Vagina (tissue), 2 donors: ENCODE results near the gene DUSP5.

Experiments used
- POLR2AphosphoS5 ChIP-seq, 2 donors: sonication (generic); formaldehyde crosslinking; IDR thresholded peaks; one replicate each; pipeline ENCODE4 v1.9.0; 2017; ENCODE audit warnings: antibody characterized with exemption in 2 of 2, mild to moderate bottlenecking in 2 of 2, low read depth in 1 of 2; ENCODE audit not compliant: insufficient read depth in 1 of 2
- TF ChIP-seq, protein P1 (sequence below), 3 experiments: fragments of 450-650 bp in 2 of 3; fragments of 200-600 bp in 1 of 3; sonication (generic) in 1 of 3; IDR thresholded peaks; one replicate each; pipeline ENCODE4 v1.5.1; 2017 to 2019; ENCODE audit warnings: antibody characterized with exemption in 3 of 3, mild to moderate bottlenecking in 2 of 3, moderate library complexity in 2 of 3

DNA sequence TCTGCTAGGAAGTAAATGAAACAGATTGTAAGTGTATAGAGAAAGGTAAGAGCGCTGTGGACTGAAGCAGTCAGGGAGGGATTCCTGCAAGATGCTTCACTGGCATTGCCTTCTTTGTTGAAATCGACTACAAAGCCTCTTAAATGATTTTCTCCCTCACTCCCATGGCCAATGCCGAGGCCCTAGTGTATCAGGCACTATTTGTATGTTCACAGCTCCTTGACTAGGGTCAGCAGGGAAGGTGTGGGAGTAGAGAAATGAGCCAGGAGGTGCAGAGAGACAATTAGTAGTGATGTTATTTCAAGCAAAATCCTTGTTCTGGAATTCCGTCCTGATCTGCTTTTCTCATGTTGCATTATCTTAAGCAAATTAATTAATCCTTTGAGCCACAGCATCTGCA, 22.9 kb upstream of the DUSP5 start:
- TF ChIP-seq, protein P1, sequence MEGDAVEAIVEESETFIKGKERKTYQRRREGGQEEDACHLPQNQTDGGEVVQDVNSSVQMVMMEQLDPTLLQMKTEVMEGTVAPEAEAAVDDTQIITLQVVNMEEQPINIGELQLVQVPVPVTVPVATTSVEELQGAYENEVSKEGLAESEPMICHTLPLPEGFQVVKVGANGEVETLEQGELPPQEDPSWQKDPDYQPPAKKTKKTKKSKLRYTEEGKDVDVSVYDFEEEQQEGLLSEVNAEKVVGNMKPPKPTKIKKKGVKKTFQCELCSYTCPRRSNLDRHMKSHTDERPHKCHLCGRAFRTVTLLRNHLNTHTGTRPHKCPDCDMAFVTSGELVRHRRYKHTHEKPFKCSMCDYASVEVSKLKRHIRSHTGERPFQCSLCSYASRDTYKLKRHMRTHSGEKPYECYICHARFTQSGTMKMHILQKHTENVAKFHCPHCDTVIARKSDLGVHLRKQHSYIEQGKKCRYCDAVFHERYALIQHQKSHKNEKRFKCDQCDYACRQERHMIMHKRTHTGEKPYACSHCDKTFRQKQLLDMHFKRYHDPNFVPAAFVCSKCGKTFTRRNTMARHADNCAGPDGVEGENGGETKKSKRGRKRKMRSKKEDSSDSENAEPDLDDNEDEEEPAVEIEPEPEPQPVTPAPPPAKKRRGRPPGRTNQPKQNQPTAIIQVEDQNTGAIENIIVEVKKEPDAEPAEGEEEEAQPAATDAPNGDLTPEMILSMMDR (IDR thresholded peaks at IDR 0.05), result no peak
- TF ChIP-seq POLR2AphosphoS5 (IDR thresholded peaks at IDR 0.05; ENCODE audit: insufficient read depth in 1 of 2, low read depth in 1 of 2), result no peak
